ENCODE measurements around the gene IDE.

GRCh38 chr10:92571649-92572048 is 2.2 kb downstream of the IDE start:
- no peak for TF ChIP-seq CTCF (conservative IDR thresholded peaks at IDR 0.05 in 1 of 2, IDR thresholded peaks at IDR 0.05 in 1 of 2; ENCODE audit: extremely low read depth in 1 of 2, insufficient read depth in 1 of 2, low read depth in 1 of 2, low read length in 2 of 2)
- TF ChIP-seq EZH2 (IDR thresholded peaks at IDR 0.05; ENCODE audit: borderline replicate concordance, low read length), result no peak
